Ishikawa (cell line): ENCODE measurements around the gene AEN.

Experiments used
- CEBPB ChIP-seq: IDR thresholded peaks from 2 replicates; pipeline ENCODE4 v1.6.1; 2012
- EP300 ChIP-seq: IDR thresholded peaks from 2 replicates; pipeline ENCODE4 v1.6.1; 2012; ENCODE audit warnings: borderline replicate concordance
- YY1 ChIP-seq: IDR thresholded peaks from 2 replicates; pipeline ENCODE4 v1.6.1; 2012; ENCODE audit warnings: low read depth
- ZBTB7A ChIP-seq: IDR thresholded peaks from 2 replicates; pipeline ENCODE4 v1.6.1; 2012; ENCODE audit warnings: low read depth

DNA sequence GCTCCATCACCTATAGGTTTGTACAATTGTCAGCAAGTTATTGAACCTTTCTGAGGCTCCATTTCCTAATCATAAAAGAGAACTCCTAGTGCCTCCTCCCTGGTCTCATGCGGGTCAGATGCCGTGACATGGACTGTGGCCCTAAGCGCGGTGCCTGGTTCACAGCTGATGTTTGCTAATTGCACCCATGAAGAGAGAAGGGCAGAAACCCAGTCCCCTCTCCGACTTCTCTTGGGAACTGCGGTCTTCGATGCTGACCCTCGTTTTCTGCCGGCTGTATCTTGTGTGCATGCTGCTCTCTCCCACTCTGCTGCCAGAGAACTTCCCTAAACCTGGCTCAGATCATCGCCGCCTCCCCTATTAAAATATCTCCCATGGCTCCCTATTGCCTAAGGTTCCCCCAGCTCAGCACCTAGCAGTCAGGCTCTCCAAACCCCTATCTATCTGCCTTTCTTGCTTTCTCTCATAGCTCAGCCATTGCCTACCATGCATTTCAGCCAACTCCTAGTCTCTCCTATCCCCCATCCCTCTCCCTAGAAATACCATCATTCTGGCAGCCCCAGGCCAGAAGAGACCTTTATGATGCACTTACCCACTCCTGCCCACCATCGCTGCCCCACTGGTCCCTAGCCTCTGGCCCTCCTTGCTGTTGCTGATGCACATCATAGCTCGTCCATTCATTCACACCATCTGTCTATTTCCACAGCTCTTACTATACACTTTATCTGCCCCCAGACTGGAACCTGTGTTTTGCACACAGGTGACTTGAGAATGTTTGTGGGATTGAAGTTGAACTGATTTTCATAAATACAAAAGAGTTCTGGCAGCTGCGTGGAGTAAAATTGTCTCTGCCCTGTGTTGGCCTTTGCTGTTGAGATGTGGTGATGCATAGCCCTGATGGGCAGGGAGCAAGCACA is 24.3 kb downstream of the AEN start:
- TF ChIP-seq EP300 (no peak), YY1 (no peak), ZBTB7A (no peak), CEBPB (no peak)
